Osteoblast (primary cell): ENCODE measurements around the gene WWTR1. TPM values are rescaled to one million over a fixed set of nuclear protein-coding genes. Genes with fewer than 3 reads are reported as not detected.

ENCODE experiments used
- DNase-seq: peaks from one replicate; pipeline ENCODE4 v3.0.0; 2011; ENCODE audit warnings: low spot score, mixed read lengths; ENCODE audit not compliant: insufficient read length; ENCODE audit errors: missing footprints
- H2AFZ ChIP-seq: 2 replicates; pipeline ENCODE4 v1.6.0; 2011; ENCODE audit warnings: mild to moderate bottlenecking, low read length
- H3K27ac ChIP-seq: 2 replicates; pipeline ENCODE4 v1.5.1; 2011; ENCODE audit warnings: mild to moderate bottlenecking, low read depth, low read length, moderate library complexity
- H3K27me3 ChIP-seq: 2 replicates; pipeline ENCODE4 v1.6.0; 2012; ENCODE audit warnings: mild to moderate bottlenecking, control low read depth, inconsistent platforms, low read length, moderate library complexity; ENCODE audit not compliant: insufficient read depth
- H3K36me3 ChIP-seq: 2 replicates; pipeline ENCODE4 v1.5.1; 2011; ENCODE audit warnings: mild to moderate bottlenecking, low read length, control low read depth, moderate library complexity; ENCODE audit not compliant: insufficient read depth
- H3K4me1 ChIP-seq: 2 replicates; pipeline ENCODE4 v1.5.1; 2011; ENCODE audit warnings: mild to moderate bottlenecking, low read length, control low read depth, moderate library complexity; ENCODE audit not compliant: insufficient read depth
- H3K4me2 ChIP-seq: 2 replicates; pipeline ENCODE4 v1.6.0; 2011; ENCODE audit warnings: mild to moderate bottlenecking, low read length; ENCODE audit not compliant: insufficient read depth
- H3K4me3 ChIP-seq: fragments of 200-600 bp; sonication (generic); 3 replicates; pipeline ENCODE4 v1.5.1; 2012; ENCODE audit warnings: mild to moderate bottlenecking, low read length, inconsistent platforms; ENCODE audit not compliant: insufficient read depth
- H3K79me2 ChIP-seq: 2 replicates; pipeline ENCODE4 v1.6.0; 2012; ENCODE audit warnings: mild to moderate bottlenecking, low read length, control low read depth, inconsistent platforms; ENCODE audit not compliant: insufficient read depth
- H3K9me3 ChIP-seq: 2 replicates; pipeline ENCODE4 v1.5.1; 2011; ENCODE audit warnings: low read depth, low read length, control low read depth
- H4K20me1 ChIP-seq: 2 replicates; pipeline ENCODE4 v1.6.0; 2012; ENCODE audit warnings: mild to moderate bottlenecking, low read length, control low read depth; ENCODE audit not compliant: insufficient read depth
- total RNA-seq: library from RNA; depleted of rRNA; stranded (reverse); fragments of >200 nt; gene quantifications from 2 replicates; pipeline ENCODE4 v1.2.3, GENCODE V29; 2012
- TF ChIP-seq, protein P1 (sequence below): IDR thresholded peaks from 2 replicates; pipeline ENCODE4 v1.5.1; 2011; ENCODE audit warnings: mild to moderate bottlenecking, low read depth, low read length, moderate library complexity; ENCODE audit errors: extremely low read depth

The WWTR1 gene
- total RNA-seq, 1 donor = 84.7 TPM

DNA sequence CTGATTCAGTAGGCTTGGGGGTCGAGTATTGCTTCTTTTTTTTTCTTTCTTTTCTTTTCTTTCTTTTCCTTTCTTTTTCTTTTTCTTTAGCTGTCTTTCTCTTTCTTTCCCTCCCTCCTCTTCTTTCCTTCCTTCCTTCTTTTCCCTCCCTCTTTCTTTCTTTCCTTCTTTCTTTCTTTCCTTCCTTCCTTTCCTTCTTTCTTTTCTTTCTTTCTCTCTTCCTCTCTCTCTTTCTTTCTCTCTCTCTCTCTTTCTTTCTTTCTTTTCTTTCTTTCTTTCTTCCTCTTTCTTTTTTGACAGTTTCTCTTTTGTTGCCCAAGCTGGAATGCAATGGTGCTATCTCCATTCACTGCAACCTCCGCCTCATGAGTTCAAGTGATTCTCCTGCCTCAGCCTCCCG lies 147.3 kb downstream of the WWTR1 start:
- Histone ChIP-seq H3K79me2 (peaks cover under 1% of the 10 kb centered on the region), H3K4me3 (no peak overlapping the region), H3K27me3 (no peaks in the 10 kb centered on the region), H3K4me1 (peaks cover 41% of the 10 kb centered on the region), H4K20me1 (no peaks in the 10 kb centered on the region), H2AFZ (no peak overlapping the region), H3K36me3 (no peaks in the 10 kb centered on the region), H3K9me3 (no peaks in the 10 kb centered on the region), H3K27ac (no peak overlapping the region), H3K4me2 (no peak overlapping the region)
- no peak for DNase-seq
- TF ChIP-seq, protein P1, sequence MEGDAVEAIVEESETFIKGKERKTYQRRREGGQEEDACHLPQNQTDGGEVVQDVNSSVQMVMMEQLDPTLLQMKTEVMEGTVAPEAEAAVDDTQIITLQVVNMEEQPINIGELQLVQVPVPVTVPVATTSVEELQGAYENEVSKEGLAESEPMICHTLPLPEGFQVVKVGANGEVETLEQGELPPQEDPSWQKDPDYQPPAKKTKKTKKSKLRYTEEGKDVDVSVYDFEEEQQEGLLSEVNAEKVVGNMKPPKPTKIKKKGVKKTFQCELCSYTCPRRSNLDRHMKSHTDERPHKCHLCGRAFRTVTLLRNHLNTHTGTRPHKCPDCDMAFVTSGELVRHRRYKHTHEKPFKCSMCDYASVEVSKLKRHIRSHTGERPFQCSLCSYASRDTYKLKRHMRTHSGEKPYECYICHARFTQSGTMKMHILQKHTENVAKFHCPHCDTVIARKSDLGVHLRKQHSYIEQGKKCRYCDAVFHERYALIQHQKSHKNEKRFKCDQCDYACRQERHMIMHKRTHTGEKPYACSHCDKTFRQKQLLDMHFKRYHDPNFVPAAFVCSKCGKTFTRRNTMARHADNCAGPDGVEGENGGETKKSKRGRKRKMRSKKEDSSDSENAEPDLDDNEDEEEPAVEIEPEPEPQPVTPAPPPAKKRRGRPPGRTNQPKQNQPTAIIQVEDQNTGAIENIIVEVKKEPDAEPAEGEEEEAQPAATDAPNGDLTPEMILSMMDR = no peak

DNA sequence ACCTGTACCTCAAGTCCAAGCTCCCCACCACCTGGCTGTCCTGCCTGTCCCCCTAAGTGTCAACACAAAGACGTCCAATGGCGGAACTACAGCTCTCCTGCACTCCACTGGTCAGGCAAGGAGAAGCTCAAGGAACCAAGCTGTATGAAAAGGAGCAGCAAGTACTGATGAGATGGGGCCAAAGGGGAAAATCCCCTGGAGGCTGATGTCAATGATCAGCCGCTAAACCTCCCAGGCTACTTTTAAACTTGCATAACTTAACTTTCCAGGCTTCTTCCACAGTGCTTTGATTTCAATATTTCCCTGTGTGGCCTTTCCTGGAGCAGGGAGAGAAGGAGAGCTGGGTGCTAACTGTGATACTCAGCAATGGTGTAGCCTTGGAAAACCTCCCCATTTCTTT lies 148.3 kb downstream of the WWTR1 start:
- DNase-seq = no peak
- H3K9me3 ChIP-seq = no peaks in the 10 kb centered on the region
- no peak overlapping the region for H3K4me2 ChIP-seq
- H3K4me3 ChIP-seq = no peak overlapping the region
- no peak overlapping the region for H3K27ac ChIP-seq
- no peaks in the 10 kb centered on the region for H4K20me1 ChIP-seq
- H3K79me2 ChIP-seq = peaks cover 4% of the 10 kb centered on the region
- H2AFZ ChIP-seq = no peak overlapping the region
- TF ChIP-seq, protein P1 = no peak
- H3K27me3 ChIP-seq = no peaks in the 10 kb centered on the region
- no peaks in the 10 kb centered on the region for H3K36me3 ChIP-seq
- peaks cover 44% of the 10 kb centered on the region for H3K4me1 ChIP-seq

DNA sequence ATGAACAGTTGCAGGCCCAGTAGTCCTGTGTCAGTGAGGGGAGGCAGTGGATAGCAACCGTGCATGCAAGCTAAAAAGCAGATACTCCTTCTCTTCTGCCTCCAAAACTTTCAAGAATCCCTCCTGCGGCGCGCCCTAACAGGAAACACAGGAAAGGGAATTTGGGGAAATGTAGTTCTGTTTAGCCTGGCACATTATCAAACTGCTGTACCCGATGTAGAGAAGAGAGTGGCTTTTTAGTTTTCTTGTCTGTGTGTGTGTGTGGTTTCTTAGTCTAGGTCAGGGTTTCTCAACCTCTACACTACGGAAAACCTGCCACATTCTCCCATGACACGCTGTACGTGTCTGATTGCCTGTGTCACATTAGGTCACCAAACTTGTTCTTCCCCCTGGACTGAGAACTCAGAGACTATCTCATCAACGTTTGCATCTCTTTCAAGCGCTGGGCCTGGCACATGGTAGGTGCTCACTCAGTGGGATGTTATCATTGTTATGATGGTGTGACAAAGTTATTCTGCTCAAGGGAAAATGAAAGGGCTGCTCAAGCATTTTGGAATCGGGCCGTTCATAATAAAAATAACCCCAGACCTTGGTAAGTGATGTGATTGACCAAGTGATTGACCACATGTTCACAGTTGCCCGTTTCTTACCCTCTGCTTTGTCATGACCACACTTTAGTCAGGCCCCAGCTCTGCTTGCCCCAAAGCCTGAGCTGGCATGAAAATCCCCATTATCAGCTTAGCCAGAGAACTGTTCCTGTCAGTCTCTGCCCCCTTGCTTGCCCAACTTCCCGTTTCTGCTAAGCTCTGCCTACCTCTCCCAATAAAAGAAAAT lies 150.1 kb downstream of the WWTR1 start:
- TF ChIP-seq, protein P1 = no peak
- no peaks in the 10 kb centered on the region for H3K9me3 ChIP-seq
- H2AFZ ChIP-seq = peak overlapping the region; percentile 40
- no peaks in the 10 kb centered on the region for H3K27me3 ChIP-seq
- H4K20me1 ChIP-seq = no peaks in the 10 kb centered on the region
- peaks cover 44% of the 10 kb centered on the region for H3K4me1 ChIP-seq
- H3K4me3 ChIP-seq = peak overlapping the region; percentile 63
- peak overlapping the region; percentile 90 for H3K4me2 ChIP-seq
- no peaks in the 10 kb centered on the region for H3K36me3 ChIP-seq
- H3K79me2 ChIP-seq = peaks cover 11% of the 10 kb centered on the region
- DNase-seq = peak; percentile 65
- H3K27ac ChIP-seq = peak overlapping the region; percentile 84

DNA sequence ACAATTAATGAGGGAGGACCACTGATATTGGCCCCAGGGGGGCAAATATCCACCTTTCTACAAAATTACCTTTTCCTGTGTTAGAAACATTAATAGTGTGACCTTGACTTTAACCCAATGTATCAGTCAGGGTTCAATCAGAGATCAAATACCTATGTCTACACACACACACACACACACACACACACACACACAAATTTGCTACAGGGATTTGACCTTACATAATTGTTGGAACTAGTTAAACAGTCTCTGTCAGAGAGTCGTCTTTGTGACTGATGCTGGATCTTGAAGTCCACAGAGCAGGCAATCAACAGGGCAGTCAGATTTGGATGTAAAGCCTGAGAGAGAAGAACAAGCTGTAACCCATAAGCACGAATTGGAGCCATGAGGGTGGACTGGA lies 150.9 kb downstream of the WWTR1 start:
- Histone ChIP-seq H3K36me3 (no peaks in the 10 kb centered on the region), H2AFZ (peak overlapping the region; percentile 40), H4K20me1 (no peaks in the 10 kb centered on the region), H3K4me1 (peaks cover 46% of the 10 kb centered on the region), H3K79me2 (peaks cover 11% of the 10 kb centered on the region), H3K4me2 (peak overlapping the region; percentile 90), H3K27me3 (no peaks in the 10 kb centered on the region), H3K4me3 (peak overlapping the region; percentile 63), H3K27ac (peak overlapping the region; percentile 84), H3K9me3 (no peaks in the 10 kb centered on the region)
- DNase-seq = no peak
- TF ChIP-seq, protein P1 = no peak
